Vagina (tissue), 2 donors: ENCODE measurements around the gene CHCHD6. TPM values are rescaled to one million over a fixed set of nuclear protein-coding genes. Genes with fewer than 3 reads are reported as not detected.

Experiments used
- DNase-seq, 2 donors: peaks; one replicate each; pipeline ENCODE4 v3.0.0-alpha.2; 2017; ENCODE audit errors: extremely low spot score in 2 of 2
- H3K27ac ChIP-seq: fragments of 200-600 bp; sonication (generic); one replicate; pipeline ENCODE4 v1.5.1; 2019
- H3K27me3 ChIP-seq: fragments of 200-600 bp; sonication (generic); one replicate; pipeline ENCODE4 v1.5.1; 2019
- H3K36me3 ChIP-seq, 2 donors: fragments of 200-600 bp; sonication (generic); one replicate each; pipeline ENCODE4 v1.5.1; 2017 to 2019
- H3K4me1 ChIP-seq: fragments of 200-600 bp; sonication (generic); one replicate; pipeline ENCODE4 v1.5.1; 2019
- H3K4me3 ChIP-seq, 2 donors: fragments of 200-600 bp; sonication (generic); 1 replicate in 1 of 2; 2 replicates in 1 of 2; pipeline ENCODE4 v1.5.1; 2016 to 2019
- H3K9me3 ChIP-seq: fragments of 200-600 bp; sonication (generic); one replicate; pipeline ENCODE4 v1.5.1; 2019
- POLR2A ChIP-seq, 2 donors: fragments of 450-650 bp; IDR thresholded peaks; one replicate each; pipeline ENCODE4 v1.6.1; 2017; ENCODE audit warnings: antibody characterized with exemption in 2 of 2, mild to moderate bottlenecking in 2 of 2, moderate library complexity in 2 of 2
- POLR2AphosphoS5 ChIP-seq, 2 donors: sonication (generic); formaldehyde crosslinking; IDR thresholded peaks; one replicate each; pipeline ENCODE4 v1.9.0; 2017; ENCODE audit warnings: antibody characterized with exemption in 2 of 2, mild to moderate bottlenecking in 2 of 2, low read depth in 1 of 2; ENCODE audit not compliant: insufficient read depth in 1 of 2
- intact Hi-C: fragments of 100-400 bp; cut with DNase I; formaldehyde crosslinking; loops from one replicate; pipeline ENCODE4 v1.15.1; 2023
- total RNA-seq: library from RNA; depleted of rRNA; stranded (reverse); fragments of >200 nt; gene quantifications from one replicate; pipeline ENCODE4 v1.2.3, GENCODE V29; 2016
- TF ChIP-seq, protein P1 (sequence below), 3 experiments: fragments of 450-650 bp in 2 of 3; fragments of 200-600 bp in 1 of 3; sonication (generic) in 1 of 3; IDR thresholded peaks; one replicate each; pipeline ENCODE4 v1.5.1; 2017 to 2019; ENCODE audit warnings: antibody characterized with exemption in 3 of 3, mild to moderate bottlenecking in 2 of 3, moderate library complexity in 2 of 3

CHCHD6 gene
- total RNA-seq, 1 donor from 2014 or later, result 12.8 TPM

- intact Hi-C loops, result no loop called here
- Histone ChIP-seq H3K27ac (no peak overlapping the region), H3K9me3 (no peaks in the 10 kb centered on the region), H3K36me3 (peaks cover 0 to 12% of the 10 kb centered on the region in 2 donors), H3K4me1 (no peaks in the 10 kb centered on the region), H3K4me3 (no peak overlapping the region), H3K27me3 (no peaks in the 10 kb centered on the region)
- TF ChIP-seq POLR2A (IDR thresholded peaks at IDR 0.05), result no peak
- TF ChIP-seq, protein P1, sequence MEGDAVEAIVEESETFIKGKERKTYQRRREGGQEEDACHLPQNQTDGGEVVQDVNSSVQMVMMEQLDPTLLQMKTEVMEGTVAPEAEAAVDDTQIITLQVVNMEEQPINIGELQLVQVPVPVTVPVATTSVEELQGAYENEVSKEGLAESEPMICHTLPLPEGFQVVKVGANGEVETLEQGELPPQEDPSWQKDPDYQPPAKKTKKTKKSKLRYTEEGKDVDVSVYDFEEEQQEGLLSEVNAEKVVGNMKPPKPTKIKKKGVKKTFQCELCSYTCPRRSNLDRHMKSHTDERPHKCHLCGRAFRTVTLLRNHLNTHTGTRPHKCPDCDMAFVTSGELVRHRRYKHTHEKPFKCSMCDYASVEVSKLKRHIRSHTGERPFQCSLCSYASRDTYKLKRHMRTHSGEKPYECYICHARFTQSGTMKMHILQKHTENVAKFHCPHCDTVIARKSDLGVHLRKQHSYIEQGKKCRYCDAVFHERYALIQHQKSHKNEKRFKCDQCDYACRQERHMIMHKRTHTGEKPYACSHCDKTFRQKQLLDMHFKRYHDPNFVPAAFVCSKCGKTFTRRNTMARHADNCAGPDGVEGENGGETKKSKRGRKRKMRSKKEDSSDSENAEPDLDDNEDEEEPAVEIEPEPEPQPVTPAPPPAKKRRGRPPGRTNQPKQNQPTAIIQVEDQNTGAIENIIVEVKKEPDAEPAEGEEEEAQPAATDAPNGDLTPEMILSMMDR (IDR thresholded peaks at IDR 0.05), result no peak
- DNase-seq, result no peak
Measured at GRCh38 chr3:126733061-126733430, 29.0 kb downstream of the CHCHD6 start.

- Histone ChIP-seq H3K27ac (no peak overlapping the region), H3K4me3 (no peak overlapping the region), H3K27me3 (no peaks in the 10 kb centered on the region), H3K36me3 (peaks cover 0 to 8% of the 10 kb centered on the region in 2 donors), H3K9me3 (no peaks in the 10 kb centered on the region), H3K4me1 (no peaks in the 10 kb centered on the region)
- intact Hi-C loops, result no loop called here
- DNase-seq, result no peak
- TF ChIP-seq POLR2A (IDR thresholded peaks at IDR 0.05), result no peak
- TF ChIP-seq POLR2AphosphoS5 (IDR thresholded peaks at IDR 0.05; ENCODE audit: insufficient read depth in 1 of 2, low read depth in 1 of 2), result no peak
- TF ChIP-seq, protein P1 (IDR thresholded peaks at IDR 0.05), result no peak
Measured at GRCh38 chr3:126734106-126734723, 30.2 kb downstream of the CHCHD6 start.

DNA sequence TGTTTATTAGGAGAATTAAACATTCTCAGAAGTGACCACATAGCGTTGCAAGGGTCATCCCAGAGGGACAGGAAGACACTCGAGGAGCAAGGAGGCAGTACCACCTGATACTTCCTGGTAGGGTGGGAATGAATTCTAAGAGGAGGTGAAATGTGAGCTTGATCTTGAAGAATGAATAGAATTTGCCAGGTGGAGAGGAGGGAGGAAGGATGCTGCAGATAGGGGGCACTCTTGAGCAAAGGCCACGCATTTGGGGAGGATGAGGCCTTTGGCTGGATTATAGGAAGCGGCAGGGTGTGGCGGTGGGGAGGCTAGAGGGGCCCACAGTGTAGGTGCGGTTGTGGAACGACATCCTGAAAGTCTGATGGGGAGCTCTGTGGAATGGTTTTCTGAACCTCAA is 33.5 kb downstream of the CHCHD6 start:
- no peak for DNase-seq
- peaks cover 0 to 11% of the 10 kb centered on the region in 2 donors for H3K36me3 ChIP-seq
- no peaks in the 10 kb centered on the region for H3K9me3 ChIP-seq
- H3K27me3 ChIP-seq, result no peaks in the 10 kb centered on the region
- no peak overlapping the region for H3K27ac ChIP-seq
- H3K4me1 ChIP-seq, result no peaks in the 10 kb centered on the region
- TF ChIP-seq, protein P1 (IDR thresholded peaks at IDR 0.05), result no peak
- no peak for TF ChIP-seq POLR2AphosphoS5 (IDR thresholded peaks at IDR 0.05; ENCODE audit: insufficient read depth in 1 of 2, low read depth in 1 of 2)
- TF ChIP-seq POLR2A (IDR thresholded peaks at IDR 0.05), result no peak
- no peak overlapping the region for H3K4me3 ChIP-seq
- intact Hi-C loops, result no loop called here

GRCh38 chr3:126742057-126742456 is 38.0 kb downstream of the CHCHD6 start:
- Histone ChIP-seq H3K27ac (no peak overlapping the region), H3K4me3 (no peak overlapping the region), H3K4me1 (no peaks in the 10 kb centered on the region), H3K27me3 (no peaks in the 10 kb centered on the region), H3K36me3 (peaks cover 0 to 6% of the 10 kb centered on the region in 2 donors), H3K9me3 (no peaks in the 10 kb centered on the region)
- intact Hi-C loops, result no loop called here
- TF ChIP-seq POLR2AphosphoS5 (IDR thresholded peaks at IDR 0.05; ENCODE audit: insufficient read depth in 1 of 2, low read depth in 1 of 2), result no peak
- DNase-seq, result no peak

DNA sequence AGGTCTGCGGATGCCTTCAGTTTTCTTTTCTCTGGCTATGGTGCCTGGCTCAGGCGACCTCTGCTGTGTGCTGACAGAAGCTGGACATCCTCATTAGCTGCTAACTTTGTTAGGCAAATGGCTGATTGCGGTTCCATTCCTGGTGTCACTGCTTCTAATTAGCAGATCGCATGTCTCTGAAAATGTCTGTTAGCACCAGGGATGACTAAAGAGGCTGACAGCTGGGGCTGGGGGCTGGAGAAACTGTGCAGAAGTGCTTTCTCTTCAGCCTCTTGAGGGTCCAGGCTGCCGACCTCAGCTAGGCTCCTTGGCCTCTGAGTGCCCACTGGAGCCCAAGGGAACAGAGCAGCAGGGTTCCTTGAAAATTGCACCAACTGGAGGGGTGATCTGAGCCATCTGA is 39.3 kb downstream of the CHCHD6 start:
- no peak for DNase-seq
- H3K27ac ChIP-seq, result no peak overlapping the region
- H3K27me3 ChIP-seq, result no peaks in the 10 kb centered on the region
- intact Hi-C loops, result no loop called here
- H3K4me3 ChIP-seq, result no peak overlapping the region
- H3K36me3 ChIP-seq, result peaks cover 0 to 6% of the 10 kb centered on the region in 2 donors
- H3K9me3 ChIP-seq, result no peaks in the 10 kb centered on the region
- TF ChIP-seq POLR2A (IDR thresholded peaks at IDR 0.05), result no peak
- TF ChIP-seq, protein P1 (IDR thresholded peaks at IDR 0.05), result no peak
- no peak for TF ChIP-seq POLR2AphosphoS5 (IDR thresholded peaks at IDR 0.05; ENCODE audit: insufficient read depth in 1 of 2, low read depth in 1 of 2)
- no peaks in the 10 kb centered on the region for H3K4me1 ChIP-seq
